Stimulated activated CD8-positive, alpha-beta memory T cell treated with anti-CD3 and anti-CD28 coated beads, Interleukin-12 subunit alpha, Interleukin-12 subunit beta, amount 100 ng/mL, for 4 hours (primary cell): ENCODE data around the gene CCSER2.
"Not testable (repeated sequence)": the region's sequence is repeated elsewhere in the genome, so short reads cannot be mapped to it uniquely, and the experiment has no call there.

ENCODE experiments used
- DNase-seq: peaks from one replicate; pipeline ENCODE4 v3.0.0-alpha.2; 2020; ENCODE audit warnings: low read depth

CCSER2 gene

GRCh38 chr10:84522612-84523462, 194.4 kb downstream of the CCSER2 start:
- DNase-seq: no peak

GRCh38 chr10:84523526-84523925, 195.1 kb downstream of the CCSER2 start:
- DNase-seq: no peak

- no peak for DNase-seq
Observed at GRCh38 chr10:84524435-84524834, 196.0 kb downstream of the CCSER2 start.

DNA sequence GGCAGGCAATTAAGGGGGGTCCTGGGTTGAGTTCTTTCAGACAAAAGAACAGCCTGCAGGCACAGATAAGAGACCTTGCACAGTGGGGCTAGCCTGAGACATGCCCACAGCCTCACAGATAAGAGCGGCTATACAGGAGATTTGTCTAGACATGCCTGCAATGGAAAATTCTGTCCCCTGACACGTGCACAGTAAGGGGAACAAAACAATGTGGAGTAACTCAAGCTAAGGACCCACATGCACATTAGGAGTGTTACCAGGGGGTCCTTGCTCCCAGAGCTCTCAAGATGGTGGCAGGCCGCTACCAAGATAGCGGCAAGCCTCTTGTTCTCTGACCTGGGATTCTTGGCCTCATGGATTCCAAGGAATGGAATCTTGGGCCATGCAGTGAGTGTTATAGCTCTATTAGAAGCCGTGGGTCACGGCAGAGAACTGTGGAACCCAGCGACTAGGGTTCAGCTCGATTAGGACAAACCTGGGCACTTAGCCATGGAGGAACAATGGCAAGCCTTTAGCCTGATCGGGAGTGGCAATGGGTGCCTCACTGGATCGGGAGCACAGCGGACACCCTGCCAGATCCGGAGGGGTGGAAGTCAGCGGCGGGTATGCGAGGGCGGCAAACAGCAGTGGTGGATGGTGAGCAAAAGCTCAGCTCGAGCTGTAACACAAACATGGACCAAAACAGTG, 196.9 kb downstream of the CCSER2 start:
- no peak for DNase-seq

- DNase-seq: not testable (repeated sequence)
Observed at GRCh38 chr10:84525807-84526182, 197.4 kb downstream of the CCSER2 start.

DNA sequence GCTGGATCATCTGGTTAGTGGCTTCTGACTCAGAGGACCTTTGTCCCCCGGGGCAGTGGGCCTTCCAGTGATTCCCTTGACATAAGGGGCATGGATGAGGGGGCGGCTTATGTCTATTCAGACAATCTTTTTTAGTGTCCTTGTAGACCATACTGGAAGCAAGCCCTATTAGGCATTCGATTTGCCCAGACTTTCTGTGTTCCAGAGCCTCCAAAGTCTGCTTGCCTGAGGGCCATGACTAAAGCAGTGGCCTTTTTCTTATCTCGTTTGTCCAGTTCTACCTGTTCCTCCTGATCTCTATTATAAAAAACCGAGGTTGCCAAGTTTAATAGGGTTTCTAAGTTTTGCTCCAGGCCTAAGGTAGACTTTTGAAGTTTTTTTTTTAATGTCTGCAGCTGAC, 199.0 kb downstream of the CCSER2 start:
- not testable (repeated sequence) for DNase-seq

- not testable (repeated sequence) for DNase-seq
Observed at GRCh38 chr10:84528526-84528925, 200.1 kb downstream of the CCSER2 start.

- no peak for DNase-seq
Observed at GRCh38 chr10:84530724-84531325, 202.4 kb downstream of the CCSER2 start.

- no peak for DNase-seq
Observed at GRCh38 chr10:84531396-84531795, 203.0 kb downstream of the CCSER2 start.

- no peak for DNase-seq
Observed at GRCh38 chr10:84534168-84534567, 205.8 kb downstream of the CCSER2 start.

DNA sequence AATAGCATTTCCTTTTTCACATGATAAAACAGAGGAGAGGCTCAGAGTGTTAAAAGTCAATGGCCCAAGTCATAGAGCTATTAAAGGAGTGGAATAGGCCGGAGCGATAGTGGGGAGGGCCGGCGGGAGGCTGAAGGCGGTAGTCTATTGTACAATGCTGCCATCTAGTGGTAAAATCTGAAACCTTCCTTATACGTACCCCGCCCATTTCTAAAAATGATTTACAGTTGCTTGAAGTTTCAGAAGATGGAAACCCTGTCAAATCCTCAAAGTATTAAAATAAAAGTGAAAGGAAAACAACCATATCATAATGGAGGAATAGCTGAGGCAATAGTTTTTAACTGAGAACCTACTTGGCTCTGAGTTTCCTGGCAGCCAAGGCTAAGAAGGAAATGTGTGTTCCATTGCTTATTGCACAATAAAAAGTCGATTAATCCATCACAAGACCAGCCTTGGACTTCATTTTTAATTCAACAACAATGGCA, 209.1 kb downstream of the CCSER2 start:
- DNase-seq: no peak

DNA sequence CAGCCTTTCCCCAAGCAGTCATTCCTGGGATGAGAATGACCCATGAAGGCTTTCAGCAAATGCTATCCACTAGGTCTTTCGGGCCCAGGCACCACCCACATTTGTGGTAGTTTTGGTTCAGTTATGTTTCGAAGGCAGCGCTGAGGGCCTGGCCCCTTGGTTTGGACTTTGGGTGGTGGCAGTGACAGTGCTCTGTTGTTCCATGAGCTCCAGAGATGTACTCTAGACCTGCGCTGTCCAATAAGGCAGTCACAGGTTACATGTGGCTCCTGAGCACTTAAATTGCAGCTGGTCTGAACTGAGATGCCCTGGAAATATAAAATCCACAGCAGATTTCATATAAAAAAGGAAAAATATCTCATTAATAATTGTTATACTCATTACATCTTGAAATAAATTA, 209.6 kb downstream of the CCSER2 start:
- DNase-seq: no peak

- DNase-seq: no peak
Observed at GRCh38 chr10:84539216-84539615, 210.8 kb downstream of the CCSER2 start.

DNA sequence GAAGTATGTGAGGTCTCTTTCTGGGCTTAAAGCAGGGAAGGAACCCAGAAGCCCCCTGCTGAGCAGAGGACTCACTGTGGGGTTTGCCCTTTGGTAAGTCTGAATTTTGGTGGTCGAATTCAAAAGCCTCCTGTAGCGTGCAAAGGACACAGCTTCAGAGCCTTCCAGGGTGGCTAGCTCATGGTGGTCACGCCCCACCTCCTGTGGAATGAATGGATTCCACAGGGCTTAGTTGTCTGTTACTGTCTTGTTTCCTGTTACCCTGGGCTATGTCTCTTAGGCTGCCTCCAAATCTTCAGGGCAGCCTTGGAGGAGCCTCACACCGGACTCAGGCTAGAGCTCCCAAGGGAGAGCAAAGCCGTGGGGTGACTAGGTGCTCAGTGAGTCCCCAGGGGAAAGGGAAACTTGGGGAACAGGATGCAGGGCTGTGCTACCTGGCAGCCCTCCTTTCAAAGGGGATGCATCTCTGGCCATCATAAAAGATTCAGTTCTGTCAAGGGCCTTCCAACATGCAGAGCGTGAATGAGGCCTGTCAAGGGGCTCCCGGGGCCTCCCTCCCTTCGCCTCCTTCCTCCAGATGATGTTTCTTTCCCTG, 211.7 kb downstream of the CCSER2 start:
- no peak for DNase-seq

- DNase-seq: peak; percentile 32
Observed at GRCh38 chr10:84540617-84541288, 212.4 kb downstream of the CCSER2 start.

GRCh38 chr10:84541289-84541637, 212.9 kb downstream of the CCSER2 start:
- no peak for DNase-seq

GRCh38 chr10:84542522-84543490, 214.4 kb downstream of the CCSER2 start:
- no peak for DNase-seq

GRCh38 chr10:84543948-84544347, 215.6 kb downstream of the CCSER2 start:
- no peak for DNase-seq

- no peak for DNase-seq
Observed at GRCh38 chr10:84545651-84546050, 217.3 kb downstream of the CCSER2 start.

DNA sequence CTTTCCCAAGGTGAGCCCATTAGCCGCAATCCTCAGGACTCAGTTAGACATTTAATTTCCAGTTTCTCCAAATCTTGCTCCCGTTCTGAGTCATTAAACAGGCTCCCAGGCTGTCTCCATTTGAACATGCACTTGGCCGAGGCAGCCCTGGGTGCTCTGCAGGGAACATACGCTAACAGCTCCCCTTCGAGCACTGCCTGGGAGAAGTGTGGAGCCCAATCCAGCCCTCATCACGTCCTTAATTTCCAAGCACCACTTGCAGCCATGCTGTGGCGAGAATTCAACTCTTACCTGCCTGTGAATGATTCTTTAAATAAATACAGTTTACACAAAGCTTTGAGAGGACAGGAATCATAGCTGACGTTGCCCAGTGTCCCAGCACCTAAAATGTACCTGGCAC, 218.2 kb downstream of the CCSER2 start:
- no peak for DNase-seq

- DNase-seq: no peak
Observed at GRCh38 chr10:84547616-84548015, 219.2 kb downstream of the CCSER2 start.
